GM15510 (cell line): ENCODE measurements around the gene BAZ2A.

Experiments used
- POLR2A ChIP-seq: IDR thresholded peaks from 3 replicates; pipeline ENCODE4 v1.6.1; 2011; ENCODE audit warnings: borderline replicate concordance; ENCODE audit not compliant: insufficient read length; ENCODE audit errors: extremely low read depth

The BAZ2A gene

GRCh38 chr12:56630180-56630632, at the start of gene BAZ2A:
Gene BAZ2A, minus strand, starts transcription at chr12:56630326. Its CDS starts 12,796 bp downstream, at chr12:56617530.
- peak; percentile 42 for TF ChIP-seq POLR2A

DNA sequence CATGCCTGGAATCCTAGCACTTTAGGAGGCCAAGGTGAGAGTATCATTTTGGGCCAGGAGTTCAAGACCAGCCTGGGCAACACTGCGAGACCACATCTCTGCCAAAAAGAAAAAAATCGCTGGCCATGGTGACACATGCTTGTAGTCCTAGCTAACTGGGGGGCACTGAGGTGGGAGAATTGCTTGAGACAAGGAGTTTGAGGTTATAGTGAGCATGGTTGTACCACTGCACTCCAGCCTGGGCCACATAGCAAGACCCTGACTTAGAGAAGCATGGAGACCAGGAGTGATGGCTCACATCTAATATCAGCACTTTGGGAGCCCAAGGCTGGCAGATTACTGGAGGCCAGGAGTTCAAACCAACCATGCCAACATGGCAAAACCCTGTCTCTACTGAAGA, 48.7 kb upstream of the BAZ2A start:
- no peak for TF ChIP-seq POLR2A

GRCh38 chr12:56677680-56678079, 47.6 kb upstream of the BAZ2A start:
- no peak for TF ChIP-seq POLR2A

- TF ChIP-seq POLR2A, result no peak
These were observed 46.9 kb upstream of the BAZ2A start for GRCh38 chr12:56676851-56677580.

GRCh38 chr12:56671608-56672007, 41.5 kb upstream of the BAZ2A start:
- TF ChIP-seq POLR2A, result no peak

DNA sequence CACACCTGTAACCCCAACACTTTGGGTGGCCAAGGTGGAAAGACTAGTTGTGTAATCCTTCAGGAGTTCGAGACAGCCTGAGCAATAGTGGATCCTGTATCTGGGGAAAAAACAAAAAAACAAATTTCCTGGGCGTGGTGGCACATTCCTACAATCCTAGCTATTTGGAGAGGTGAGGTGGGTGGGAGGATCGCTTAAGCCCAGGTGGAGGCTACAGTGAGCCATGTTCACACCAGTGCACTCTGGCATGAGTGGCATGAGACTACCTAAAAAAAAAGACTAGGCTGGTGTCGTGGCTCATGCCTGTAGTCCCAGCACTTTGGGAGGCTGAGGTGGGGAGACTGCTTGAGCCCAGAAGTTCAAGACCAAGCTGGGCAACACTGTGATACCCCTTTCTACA, 40.7 kb upstream of the BAZ2A start:
- no peak for TF ChIP-seq POLR2A

DNA sequence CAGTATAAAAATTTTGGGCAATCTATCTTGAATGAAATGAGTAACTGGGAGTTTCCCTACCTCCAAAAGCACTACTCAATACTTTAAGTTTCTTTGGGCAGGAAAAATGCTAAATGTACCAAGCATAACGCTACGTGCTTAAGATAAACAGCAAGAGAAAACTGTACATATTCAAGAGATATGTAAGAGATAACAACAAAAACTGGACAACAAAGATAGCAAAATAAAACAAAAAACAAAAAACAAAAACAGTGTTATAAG, 38.0 kb upstream of the BAZ2A start:
- TF ChIP-seq POLR2A, result no peak

GRCh38 chr12:56661979-56662638, 32.0 kb upstream of the BAZ2A start:
- TF ChIP-seq POLR2A, result peak; percentile 23

- TF ChIP-seq POLR2A, result no peak
These were observed 31.4 kb upstream of the BAZ2A start for GRCh38 chr12:56661560-56661959.

GRCh38 chr12:56658921-56659320, 28.8 kb upstream of the BAZ2A start:
- TF ChIP-seq POLR2A, result no peak

DNA sequence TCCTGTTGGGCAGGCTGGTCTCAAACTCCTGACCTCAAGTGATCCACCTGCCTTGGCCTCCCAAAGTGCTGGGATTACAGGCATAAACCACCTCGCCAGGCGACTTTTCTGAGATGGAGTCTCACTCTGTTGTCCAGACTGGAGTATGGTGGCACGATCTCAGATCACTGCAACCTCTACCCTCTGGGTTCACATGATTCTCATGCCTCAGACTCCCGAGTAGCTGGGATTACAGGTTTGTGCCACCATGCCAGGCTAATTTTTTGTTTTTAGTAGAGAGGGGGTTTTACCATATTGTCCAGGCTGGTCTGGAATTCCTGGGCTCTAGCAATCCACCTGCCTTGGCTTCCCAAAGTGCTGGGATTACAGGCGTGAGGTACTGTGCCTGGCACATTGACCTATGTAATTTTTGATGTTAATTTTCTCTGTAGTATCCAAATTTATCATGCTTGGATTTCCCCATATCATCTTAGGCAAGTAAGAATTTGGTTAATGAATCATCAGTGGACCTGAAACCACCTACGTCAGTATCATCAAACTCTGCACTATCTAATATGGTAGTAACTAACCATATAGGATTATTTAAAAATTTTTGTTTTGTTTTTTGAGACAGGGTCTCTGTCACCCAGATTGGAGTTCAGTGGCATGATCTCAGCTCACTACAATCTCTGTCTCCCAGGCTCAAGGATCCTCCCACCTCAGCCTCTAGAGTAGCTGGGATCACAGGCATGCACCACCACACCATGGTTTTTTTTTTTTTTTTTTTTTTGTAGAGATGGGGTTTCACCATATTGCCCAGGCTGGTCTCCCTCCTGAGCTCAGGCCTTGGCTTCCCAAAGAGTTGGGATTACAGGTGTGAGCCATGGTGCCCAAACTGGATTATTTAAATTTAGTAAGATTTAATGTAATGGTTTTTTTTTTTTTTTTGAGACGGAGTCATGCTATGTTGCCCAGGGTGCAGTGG, 27.6 kb upstream of the BAZ2A start:
- no peak for TF ChIP-seq POLR2A

DNA sequence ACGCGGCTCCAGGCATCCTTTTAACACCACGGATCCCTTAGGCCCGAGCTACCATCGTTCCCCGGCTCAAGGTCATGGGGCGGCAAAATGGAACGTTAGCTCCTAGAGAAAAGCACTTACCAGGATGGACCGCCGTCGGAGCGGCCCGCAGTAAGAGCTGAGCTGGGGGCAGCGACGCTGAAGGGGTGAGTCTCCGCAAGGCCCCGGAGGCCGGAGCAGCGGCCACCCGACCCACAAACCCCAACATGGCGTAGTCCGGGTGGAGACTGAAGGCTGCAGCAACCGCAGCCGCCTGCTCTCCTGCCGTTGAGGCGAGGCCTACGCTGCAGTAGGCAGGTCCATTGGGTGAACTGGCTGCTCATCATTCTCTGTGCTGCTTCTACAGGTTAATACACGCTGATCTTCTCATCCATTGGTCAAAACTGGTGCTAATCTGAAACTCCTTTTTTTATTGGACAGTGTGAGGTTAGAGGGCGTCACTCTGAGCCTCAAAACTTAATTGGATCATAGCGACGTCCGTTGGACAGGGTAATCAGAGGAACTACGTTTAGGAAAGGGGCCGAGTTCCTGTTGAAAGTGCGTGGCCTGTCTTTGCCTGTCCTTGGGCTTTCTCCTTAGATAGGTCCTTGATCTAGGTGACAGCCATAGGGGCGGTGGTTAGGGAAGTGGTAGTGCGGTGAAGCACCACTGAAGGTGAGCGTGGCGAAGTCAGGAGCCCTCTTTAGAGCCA, 15.8 kb upstream of the BAZ2A start, which contains the start of gene ATP5F1B:
Gene ATP5F1B (minus strand): TSS at position 268 of the 730 bp plus-strand sequence. CDS start 21 bp downstream, at position 247.
- TF ChIP-seq POLR2A, result peak; percentile 99

GRCh38 chr12:56645201-56645716, 15.1 kb upstream of the BAZ2A start:
- no peak for TF ChIP-seq POLR2A

GRCh38 chr12:56644654-56645053, 14.5 kb upstream of the BAZ2A start:
- TF ChIP-seq POLR2A, result no peak
